ENCODE data around the gene DERA.
"Not testable (repeated sequence)": the region's sequence is repeated elsewhere in the genome, so short reads cannot be mapped to it uniquely, and the experiment has no call there.

The DERA gene

GRCh38 chr12:15904378-15904920 is 6.7 kb upstream of the DERA start:
- DNase-seq (ENCODE audit: low read depth), result no peak

GRCh38 chr12:15910468-15910863 is 666 bp upstream of the DERA start:
- DNase-seq (ENCODE audit: low read depth), result no peak

GRCh38 chr12:15911931-15912330 is 799 bp downstream of the DERA start:
- not testable (repeated sequence) for DNase-seq (ENCODE audit: low read depth)

DNA sequence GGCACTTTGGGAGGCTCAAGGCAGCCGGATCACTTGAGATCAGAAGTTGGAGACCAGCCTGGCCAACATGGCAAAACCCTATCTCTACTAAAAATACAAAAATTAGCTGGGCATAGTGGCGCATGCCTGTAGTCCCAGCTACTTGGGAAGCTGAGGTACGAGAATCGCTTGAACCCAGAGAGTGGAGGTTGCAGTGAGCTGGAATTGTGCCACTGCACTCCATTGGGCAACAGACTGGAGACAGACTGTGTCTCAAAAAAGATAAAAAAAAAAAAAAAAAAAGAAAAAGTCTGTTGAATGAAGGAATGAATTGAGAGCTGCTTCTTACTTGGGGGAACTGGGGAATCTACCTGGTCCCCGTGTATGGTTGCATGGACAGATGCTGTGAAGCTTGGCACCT is 3.0 kb downstream of the DERA start:
- not testable (repeated sequence) for DNase-seq (ENCODE audit: low read depth)

GRCh38 chr12:15918066-15918465 is 6.9 kb downstream of the DERA start:
- DNase-seq (ENCODE audit: low read depth), result no peak

DNA sequence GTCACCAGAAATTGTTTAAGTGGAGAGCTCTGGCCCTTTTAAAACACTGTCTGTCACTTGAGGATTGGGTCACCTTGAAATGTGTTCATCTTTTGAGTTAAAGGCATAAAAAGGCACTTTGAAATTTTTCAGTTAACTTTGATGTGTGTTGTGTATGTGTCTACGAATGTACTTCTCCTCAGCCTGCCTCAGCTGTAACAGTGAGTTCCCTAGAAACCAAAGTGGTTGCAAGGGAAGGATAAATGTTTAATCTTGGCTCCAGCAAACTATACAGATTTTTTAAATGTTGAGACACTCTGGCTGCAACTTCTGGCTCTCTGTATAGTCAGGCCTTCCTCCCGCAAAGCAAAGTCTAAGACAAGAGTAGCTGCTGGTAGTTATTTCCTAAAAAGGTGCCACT is 8.3 kb downstream of the DERA start:
- no peak for DNase-seq (ENCODE audit: low read depth)

GRCh38 chr12:15924956-15925355 is 13.8 kb downstream of the DERA start:
- no peak for DNase-seq (ENCODE audit: low read depth)

DNA sequence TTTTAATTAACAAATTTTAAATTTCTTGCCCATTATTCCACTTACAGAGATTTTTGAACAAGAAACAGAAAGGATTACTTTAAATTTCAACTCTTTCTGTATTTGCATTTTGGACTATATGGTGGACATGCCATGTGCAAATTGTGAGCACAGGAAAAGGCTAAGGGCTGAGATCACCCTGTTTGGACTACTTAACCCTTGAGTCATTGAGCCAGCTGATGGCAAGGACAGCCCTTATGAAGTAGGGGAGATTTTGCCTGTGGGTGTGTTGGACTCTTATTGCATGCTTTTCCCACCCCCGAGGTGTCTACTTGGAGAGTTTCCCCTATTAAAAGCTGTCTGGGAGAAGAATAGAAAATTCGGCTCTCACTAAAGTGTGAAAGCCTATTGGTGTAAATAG is 17.2 kb downstream of the DERA start:
- no peak for DNase-seq (ENCODE audit: low read depth)

DNA sequence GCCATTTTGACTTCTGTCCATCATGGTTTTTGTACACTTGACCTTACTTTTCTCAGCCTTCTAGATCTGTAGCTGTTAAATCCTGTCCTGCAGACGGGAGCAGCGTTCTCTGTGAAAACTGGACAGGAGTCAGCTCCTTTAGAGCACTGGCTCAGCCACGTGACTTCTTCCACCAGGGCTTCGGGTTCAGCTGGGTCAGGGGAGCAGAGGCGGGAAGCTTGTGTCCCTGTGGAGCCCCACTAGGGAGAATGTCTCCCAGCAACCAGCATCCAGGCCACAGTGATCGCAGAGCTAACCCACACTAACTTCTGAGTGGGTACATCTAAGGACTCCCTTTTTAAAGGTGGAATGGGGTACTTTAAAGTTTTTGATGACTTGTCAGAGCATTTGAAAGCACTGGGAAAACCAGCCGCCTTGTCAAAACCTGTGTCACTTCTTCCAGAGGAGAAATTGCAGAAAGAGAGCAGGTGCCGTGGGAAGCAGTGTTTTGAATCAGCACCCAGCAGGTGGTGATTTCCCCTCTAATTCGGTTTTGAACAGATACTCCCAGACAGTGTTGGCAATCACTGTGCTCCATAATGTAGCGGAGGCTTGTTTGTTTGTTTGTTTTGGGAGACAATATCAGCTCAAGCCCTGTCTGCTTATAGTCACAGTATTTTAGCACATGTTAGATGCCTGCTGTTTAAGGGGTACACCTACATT is 17.9 kb downstream of the DERA start:
- no peak for DNase-seq (ENCODE audit: low read depth)

DNA sequence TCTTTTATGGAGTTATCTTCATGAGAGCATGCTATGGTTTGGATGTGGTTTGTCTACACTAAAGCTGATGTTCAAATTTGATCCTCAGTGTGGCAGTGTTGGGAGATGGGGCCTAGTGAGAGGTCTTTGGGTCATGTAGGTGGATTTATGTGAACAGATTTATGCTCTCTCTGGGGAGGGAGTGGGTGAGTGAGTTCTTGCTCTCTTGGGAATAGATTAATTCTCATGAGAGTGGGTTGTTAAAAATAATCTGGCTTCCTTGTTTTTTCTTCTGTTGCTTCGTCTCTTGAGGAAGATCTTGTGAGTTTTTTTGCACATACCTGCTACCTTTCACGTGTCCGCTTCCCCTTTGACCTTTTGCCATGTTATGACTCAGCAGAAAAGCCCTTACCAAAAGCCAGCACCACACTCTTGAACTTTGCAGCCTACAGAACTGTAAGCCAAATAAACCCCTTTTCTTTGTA is 20.5 kb downstream of the DERA start:
- DNase-seq (ENCODE audit: low read depth), result no peak

DNA sequence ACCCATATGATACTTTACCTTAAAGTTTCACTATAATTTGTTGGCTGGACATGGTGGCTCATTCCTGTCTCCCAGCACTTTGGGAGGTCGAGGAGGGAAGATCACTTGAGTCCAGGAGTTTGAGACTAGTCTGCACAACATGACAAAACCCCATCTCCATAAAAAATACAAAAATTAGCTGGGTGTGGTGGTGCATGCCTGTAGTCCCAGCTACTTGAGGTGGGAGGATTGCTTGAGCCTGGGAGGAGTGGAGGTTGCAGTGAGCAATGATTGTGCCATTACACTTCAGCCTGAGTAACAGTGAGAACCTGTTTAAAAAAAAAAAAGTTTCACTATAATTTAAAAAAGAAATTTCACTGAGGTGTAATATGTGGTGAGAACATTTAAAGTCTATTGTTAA is 21.2 kb downstream of the DERA start:
- no peak for DNase-seq (ENCODE audit: low read depth)

- no peak for DNase-seq (ENCODE audit: low read depth)
These were observed 21.8 kb downstream of the DERA start for GRCh38 chr12:15932971-15933370.

- DNase-seq (ENCODE audit: low read depth), result no peak
These were observed 22.6 kb downstream of the DERA start for GRCh38 chr12:15933751-15934150.

DNA sequence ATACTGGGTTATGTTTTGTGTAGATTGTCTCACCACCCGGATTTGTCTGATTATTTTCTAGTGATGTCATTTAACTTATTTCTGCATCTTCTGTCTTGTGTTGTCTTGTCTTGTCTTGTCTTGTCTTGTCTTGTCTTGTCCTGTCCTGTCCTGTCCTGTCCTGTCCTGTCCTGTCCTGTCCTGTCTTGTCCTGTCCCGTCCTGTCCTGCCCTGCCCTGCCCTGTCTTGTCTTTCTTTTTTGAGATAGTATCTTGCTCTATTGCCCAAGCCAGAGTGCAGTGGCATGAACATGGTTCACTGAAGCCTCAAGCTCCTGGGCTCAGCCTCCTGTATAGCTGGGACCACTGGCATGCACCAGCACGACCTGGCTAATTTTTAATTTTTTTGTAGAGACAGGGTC is 25.6 kb downstream of the DERA start:
- DNase-seq (ENCODE audit: low read depth), result no peak

- DNase-seq (ENCODE audit: low read depth), result no peak
These were observed 26.8 kb downstream of the DERA start for GRCh38 chr12:15937902-15938301.

DNA sequence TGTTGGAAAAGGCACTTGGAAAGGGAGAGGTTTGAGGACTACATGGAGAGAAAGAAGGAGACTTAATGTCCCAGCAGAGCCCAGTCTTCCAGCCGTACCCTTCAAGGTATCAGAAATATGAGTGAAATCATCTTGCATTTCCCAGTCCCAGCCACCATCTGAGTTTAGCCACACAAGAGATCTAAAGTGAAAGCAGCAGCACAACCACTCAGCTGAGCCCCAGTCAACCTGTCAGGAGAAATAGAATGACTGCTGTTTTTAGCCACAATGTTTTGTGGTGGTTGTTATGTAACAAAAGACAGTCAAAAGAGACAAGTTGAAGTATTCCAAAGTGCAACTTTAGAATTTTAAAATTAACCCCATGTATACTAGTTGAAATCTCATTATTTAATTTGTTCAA is 28.0 kb downstream of the DERA start:
- no peak for DNase-seq (ENCODE audit: low read depth)

DNA sequence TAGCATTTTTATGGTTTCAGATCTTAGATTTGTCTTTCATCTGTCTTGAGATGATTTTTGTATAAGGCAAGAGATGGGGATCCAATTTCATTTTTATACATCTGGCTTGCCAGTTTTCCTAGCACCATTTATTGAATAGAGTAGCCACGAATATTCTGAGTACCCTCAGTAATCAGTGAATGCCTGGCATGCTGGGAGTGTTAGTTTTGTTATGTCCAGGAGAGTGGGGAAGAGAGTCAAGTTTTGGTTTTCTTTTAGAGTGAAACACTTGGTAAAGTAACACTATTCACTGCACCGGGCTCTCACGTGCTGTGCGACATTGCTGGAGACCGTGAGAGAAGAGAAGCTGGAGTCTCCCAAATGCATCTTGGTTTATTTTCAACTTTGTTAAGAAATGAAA is 31.3 kb downstream of the DERA start:
- no peak for DNase-seq (ENCODE audit: low read depth)

- DNase-seq (ENCODE audit: low read depth), result not testable (repeated sequence)
These were observed 32.4 kb downstream of the DERA start for GRCh38 chr12:15943519-15943918.

DNA sequence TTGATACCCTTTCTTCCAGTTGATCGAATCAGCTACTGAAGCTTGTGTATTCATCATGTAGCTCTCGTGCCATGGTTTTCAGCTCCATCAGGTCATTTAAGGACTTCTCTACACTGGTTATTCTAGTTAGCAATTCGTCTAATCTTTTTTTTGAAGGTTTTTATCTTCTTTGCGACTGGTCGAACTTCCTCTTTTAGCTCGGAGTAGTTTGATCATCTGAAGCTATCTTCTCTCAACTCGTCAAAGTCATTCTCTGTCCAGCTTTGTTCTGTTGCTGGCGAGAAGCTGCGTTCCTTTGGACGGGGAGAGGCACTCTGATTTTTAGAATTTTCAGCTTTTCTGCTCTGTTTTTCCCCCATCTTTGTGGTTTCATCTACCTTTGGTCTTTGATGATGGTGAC is 37.3 kb downstream of the DERA start:
- not testable (repeated sequence) for DNase-seq (ENCODE audit: low read depth)

GRCh38 chr12:15955281-15955680 is 44.1 kb downstream of the DERA start:
- no peak for DNase-seq (ENCODE audit: low read depth)

- DNase-seq (ENCODE audit: low read depth), result no peak
These were observed 44.9 kb downstream of the DERA start for GRCh38 chr12:15956010-15956409.

- no peak for DNase-seq (ENCODE audit: low read depth)
These were observed 45.5 kb downstream of the DERA start for GRCh38 chr12:15956413-15957185.

GRCh38 chr12:15962760-15963159 is 51.6 kb downstream of the DERA start:
- no peak for DNase-seq (ENCODE audit: low read depth)
